HG03025 (cell line): ENCODE results near the gene GALNT16.

Source experiments
- ATAC-seq: cut with Tn5 transposase; IDR thresholded peaks from one replicate; pipeline ENCODE4 v1.9.1; 2021; ENCODE audit warnings: mild to moderate bottlenecking, moderate library complexity; ENCODE audit not compliant: unreplicated experiment, low FRiP score

Gene GALNT16

DNA sequence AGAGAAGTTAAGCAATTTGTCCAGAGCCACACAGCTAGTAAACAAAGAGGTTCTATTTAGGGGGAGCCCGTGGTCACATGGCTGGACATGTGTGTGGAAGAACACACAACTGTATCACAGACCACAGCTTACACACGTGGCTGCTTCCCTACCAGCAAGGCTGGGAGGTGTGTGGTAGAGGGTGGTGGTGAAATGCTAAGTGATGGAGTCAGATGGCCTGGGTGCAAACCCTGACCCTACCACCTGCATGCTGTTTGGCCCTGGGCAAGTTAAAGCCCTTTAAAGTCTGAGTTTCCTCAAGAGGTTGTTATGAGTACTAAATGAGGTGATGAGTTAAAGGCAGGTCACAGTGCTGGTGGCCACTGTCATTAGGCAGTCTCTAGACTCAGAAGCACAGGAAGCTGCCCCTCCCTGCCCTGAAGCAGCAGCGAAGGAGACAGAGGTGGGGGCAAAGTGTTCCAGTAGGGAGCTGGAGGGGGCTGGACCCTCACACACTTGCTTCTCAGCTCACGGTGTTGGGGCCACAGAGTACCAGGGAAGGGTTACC lies 73.9 kb downstream of the GALNT16 start:
- no peak for ATAC-seq

DNA sequence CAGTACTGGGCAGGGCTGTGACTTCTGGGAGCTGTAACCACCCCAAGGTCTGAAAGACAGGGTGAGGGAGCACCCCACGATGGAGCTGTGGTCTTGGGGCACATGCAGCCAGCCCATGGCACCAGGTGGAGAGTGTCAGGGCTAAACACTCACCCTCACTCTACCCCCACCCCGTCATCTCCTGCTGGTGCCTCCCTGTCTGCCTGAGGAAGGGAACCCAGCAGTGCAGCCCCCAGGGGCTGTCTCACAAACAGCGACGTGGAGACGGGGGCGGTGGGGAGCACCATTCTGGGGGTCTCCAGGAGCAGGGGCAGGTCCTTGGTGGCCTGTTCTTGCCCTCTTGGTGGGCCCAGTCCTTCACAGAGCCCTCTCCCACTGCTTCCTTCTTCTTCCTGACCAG lies 74.6 kb downstream of the GALNT16 start:
- no peak for ATAC-seq

DNA sequence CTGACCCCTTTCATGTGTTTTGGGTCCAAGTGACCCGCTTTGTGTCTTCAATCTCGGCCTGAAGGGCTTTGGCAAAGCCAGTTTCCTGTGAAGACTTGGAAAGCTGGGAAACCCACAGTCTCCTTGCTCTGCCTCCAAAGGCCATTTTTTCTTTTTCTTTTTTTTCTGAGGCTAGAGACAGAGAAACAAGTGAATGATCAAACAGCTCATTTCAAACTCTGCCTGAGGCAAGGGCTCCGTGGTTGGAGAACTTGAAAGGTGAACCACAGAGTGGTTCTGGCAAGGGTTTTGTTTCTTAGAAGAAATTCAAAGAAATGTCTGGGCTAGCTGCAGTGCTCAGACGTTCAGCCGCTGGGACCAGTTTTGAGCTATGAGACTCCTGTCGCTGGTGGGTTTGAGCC lies 75.4 kb downstream of the GALNT16 start:
- no peak for ATAC-seq

DNA sequence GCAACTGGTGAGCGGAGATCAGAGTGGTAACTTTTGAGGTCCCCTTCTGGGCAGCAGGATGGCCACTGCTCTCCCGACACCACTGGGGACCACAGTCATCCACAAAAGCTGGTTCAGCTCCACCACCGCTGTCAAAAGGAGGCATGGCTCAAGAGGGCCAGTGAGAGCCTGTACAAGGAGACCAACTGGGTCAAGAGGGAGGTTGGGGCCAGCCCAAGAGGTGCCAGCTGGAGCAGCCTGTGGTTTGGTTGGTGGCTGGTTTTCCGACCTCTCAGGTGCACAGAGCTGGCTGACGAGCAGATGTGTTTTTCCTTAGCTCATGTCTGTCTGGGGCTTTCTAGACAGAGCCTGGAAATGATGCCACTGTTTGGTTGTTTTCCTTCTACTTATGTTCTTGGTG lies 78.0 kb downstream of the GALNT16 start:
- no peak for ATAC-seq

DNA sequence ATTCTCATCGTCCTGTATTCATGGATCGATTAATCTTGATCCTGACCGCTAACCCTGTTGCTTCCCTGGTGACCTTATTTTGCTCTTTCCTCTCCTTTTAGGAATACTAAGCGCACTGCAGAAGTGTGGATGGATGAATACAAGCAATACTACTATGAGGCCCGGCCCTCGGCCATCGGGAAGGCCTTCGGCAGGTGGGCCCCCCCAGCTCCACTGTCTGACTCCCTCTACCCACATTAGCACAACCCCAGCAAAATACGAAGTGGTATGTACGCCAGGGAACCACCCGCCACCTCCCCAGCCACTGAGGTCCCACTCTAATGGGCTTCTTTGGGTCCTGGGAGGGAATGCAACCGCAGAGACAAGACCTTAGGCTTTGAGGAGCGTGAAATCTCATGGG lies 79.5 kb downstream of the GALNT16 start:
- ATAC-seq, result no peak

DNA sequence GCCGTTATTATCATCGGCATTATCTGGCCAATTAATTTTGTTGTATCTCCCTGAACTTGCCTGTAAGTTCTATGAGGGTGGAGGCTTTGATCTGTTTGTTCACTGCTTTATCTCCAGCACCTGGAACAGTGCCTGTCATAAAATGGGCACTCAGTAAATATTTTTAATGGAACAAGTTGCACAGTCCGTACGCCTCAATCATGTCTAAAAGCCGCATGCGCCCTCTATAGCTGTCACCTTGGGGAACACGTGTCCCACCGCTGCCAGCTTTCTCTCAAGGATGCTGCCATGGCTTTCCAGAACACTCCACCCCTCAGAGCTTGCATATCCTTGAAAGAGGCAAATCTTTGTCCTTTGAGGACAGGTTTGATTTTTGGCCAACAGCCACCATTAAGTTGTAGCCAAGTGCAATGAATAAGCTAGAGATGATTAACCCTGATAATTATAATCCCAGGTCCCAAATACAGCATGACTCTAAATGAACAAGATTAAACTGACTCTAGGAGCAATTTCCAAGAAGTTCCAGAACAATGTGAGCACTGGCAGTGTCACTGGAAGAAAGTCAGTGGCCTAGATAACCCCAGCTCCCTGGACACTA lies 83.1 kb downstream of the GALNT16 start:
- no peak for ATAC-seq

DNA sequence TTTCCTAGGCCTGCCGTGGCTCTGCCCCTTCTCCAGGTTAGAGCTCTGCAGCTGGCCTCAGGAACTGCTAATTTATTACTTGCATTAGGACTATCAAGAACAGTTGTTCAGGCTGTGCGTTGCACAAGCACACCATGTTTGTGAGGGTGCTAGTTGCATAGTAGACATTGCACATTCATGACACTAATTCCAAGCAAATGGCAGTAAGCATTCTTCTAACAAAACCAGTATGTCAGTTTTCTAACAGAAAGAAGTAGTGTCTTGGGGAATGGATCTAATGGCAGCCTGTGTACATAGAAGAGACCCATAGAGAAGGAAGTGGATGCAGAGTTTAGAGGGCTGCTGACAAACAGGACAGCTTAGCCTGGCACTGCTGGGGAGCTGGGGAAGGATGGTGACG lies 84.2 kb downstream of the GALNT16 start:
- ATAC-seq, result no peak

DNA sequence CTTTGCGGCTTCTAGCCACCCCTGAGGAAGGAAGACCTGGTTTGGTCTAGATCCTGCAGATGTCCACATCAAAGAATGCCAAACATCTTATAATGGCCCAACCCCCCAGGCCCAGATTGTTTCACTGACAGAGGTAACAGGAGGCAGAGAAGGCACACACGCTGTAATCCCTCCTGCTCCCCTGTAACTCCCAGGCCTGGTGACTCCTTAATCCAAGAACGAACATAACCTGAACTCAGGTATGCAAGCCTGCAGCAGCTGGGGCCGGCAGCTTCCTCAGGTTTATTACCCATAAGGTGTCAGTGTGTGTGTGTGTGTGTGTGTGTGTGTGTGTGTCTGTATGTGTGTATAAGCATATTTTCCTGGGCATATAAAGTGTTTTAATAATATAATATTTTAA lies 85.4 kb downstream of the GALNT16 start:
- ATAC-seq, result no peak

DNA sequence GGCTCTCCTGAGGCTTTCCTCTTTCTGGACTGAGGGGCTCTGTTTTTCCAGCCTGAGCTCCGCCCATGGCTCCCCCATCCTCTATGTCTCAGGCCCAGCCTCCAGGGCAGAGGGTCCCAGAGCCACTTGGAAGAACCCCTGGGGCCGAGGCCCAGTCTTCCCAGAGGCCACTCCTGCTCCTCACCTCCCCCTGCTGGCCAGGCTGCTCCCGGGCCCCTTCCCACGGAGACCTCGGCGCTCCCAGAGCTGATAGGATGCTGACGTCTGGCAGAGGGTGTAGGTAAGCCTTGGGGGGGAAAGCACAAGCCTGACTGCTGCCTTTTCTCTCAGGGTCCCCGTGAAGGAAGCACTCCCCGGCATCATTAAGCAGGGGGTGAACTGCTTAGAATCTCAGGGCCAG lies 86.8 kb downstream of the GALNT16 start:
- ATAC-seq, result no peak

DNA sequence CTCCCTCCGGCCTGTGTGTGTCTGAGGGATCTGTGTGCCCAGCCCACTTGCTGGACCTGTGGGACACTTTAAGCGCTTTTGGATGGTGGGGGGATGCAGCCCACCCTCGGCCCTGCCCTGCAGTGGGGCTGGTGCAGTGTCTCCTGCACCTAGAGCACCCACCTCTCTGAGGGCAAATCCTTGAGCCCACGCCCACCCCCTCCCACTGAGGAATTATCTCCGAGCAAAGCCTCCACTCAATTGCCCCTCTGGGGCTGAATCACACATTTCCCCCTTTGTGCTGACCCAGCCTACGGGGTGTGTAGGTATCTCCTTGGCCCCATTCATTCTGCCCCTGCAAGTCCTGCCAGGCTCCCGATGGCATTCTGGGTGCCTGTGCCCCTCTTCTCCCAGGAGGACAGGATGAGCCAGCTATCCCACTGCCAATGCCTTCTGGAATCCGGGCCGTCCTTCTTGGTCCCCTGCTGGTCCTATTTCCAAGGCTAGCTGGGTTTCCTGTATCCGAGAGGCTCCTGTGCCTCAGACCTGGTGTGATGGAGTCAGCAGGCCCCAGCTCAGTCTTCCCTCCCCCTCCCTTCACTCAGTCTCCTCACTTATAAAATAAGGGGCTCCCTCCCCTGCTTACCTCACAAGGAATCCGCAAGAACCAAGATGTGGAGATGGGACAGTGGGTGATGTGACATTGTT lies 89.3 kb downstream of the GALNT16 start:
- ATAC-seq, result no peak

DNA sequence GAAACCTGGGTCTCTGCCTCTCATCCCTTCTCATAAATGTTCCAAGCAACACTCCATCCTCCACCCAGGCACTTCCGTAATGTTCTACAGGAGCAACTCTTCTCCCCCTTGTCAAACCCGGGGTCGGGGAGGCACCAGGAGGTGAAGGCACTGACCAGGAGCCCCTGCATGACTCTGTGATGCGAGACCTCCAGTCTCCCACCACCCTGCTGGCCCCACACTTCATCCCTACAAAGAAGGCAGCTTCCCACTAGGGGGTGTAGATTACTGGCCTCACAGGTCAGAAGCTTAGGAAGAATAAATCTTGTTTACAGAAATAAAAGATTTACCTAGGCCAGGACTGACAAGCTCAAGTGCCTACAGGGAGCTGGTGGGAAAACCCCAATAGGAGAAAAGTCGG lies 90.9 kb downstream of the GALNT16 start:
- ATAC-seq, result no peak

DNA sequence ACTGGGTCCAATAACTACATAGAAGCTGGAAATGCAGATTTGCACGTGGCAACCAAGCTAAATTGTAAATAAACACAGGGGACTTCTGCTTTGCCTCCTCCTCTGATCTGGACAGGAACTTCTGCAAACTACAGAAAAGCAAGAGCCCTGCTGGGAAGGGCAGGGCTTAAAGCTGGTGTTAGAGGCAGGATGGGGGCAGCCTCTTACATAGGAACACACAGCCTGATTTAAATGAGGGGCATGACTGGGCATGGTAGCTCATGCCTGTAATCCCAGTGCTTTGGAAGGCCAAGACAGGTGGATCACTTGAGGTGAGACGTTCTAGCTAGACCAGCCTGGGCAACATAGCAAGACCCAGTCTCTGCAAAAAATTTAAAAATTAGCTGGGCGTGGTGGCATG lies 91.4 kb downstream of the GALNT16 start:
- ATAC-seq, result no peak

DNA sequence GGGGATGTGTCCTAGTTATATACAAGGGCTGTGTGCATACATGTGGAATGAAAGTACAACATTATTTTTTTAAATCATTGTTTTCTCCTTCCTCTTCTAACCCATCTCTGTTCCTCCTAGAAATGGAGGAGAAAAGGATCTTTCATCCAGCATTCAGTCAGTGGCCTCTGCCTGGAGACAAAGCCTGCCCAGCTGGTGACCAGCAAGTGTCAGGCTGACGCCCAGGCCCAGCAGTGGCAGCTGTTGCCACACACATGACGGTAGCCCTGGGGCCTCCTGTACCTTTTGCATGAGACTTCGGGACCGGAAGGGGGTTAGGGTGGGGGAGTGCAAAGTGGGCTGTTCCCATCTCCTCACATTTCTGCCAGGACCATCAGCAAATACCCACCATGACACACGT lies 92.0 kb downstream of the GALNT16 start:
- ATAC-seq, result no peak

DNA sequence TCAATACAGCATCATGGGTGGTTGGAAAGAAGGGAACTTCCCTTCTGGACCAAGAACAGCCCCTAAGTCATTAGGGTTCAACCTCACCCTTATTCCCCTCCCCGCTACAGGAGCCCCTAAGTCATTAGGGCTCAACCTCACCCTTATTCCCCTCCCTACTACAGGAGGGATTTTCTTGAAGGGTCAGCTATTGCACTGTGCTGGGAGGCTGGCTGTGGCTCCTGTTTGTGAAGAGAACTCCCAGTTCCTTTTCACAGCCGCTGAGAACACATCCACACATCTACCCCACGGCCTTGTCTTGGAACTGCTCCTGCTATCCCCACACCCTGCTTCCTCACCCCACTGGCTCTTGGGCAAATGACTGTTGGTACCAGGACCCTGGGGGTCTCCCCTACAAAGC lies 93.2 kb downstream of the GALNT16 start:
- no peak for ATAC-seq

DNA sequence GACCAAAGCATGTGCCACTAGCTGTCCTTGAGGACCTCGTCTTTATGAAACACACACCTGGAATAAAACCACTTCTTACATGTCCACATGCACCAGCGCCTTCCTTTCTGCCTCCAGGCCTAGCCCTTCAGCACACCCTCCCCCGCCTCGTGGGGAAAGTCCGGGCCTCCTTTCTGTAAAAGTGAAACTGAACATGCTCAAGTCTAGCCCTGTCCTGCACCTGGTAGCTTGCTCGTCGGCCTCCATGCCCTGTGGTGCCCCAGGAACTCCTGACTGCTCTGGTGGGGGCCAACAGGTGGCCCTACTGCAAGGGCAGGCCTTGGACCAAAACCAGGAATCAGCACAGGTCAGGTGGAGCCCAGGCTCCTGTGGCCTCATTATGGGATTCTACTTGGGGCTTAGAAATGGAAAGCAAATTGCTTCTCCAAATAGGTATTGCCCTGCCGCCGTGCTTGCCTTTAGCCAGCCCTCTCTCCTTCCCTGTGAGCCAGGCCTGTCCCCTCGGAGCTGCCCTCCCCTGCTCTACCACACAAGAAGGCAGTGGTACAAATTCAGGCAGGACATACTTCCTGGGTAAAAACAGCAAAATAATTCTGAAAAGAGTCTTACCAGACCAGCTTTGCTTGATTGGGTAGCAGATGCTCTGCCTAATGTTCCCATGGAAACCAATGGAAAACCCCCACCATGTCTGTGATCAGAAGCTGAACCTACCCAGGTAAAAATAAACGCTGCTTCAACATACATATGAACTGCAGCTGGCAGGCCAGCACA lies 94.6 kb downstream of the GALNT16 start:
- peak; percentile 94 for ATAC-seq

DNA sequence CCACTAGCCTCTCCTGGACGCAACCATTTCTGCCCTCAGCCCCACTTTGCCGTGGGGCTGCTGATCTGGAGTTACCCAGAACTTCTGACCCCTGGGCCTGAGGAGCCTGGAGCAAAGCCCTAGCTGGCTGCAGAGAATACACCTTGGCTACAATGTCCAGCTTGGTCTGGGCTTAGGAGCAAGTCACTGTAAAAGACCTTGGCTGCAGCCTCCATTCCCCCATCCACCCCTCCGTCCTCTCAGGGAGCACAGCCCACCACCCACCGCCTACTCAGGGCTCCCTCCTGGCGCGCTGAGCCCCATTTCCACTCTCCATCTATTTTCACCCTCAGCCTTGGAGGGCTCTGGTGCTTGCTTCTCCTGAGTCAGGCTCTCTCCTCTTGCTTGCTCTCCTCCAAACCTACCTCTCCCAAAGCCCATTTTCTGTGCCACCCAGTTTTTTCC lies 95.2 kb downstream of the GALNT16 start:
- ATAC-seq, result no peak

DNA sequence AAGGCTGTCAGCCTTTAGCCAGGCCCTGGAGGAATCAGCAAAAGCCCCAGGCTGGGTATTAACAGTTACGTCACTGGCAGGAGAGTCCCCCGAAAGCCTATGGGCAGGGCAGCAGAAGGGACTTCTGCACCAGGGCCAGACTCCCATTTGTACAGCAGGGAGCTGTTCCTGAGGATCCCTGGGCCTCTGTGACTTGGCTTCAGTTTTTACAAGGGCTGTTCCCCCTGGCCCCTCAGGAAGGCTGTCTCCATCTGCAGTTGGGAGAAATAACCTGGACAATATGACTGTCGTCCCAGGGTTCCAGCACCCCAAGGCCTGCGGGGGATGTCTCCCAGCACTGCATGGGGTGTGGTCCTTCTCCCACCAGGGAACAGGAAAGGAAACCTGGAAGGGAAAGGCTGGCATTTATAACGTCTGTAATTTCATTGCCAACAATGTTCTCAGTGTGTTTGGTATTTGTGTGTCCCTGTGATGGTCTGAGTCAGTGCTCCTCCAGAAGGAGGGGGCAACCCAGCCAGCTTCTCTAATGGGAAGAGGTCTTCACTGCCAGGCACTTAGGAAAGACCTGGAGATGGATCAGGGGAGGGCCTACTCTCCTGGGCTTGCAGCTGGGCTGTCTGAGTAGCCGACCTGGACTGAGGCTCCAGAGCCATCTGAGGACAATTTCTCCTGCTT lies 95.8 kb downstream of the GALNT16 start:
- no peak for ATAC-seq

DNA sequence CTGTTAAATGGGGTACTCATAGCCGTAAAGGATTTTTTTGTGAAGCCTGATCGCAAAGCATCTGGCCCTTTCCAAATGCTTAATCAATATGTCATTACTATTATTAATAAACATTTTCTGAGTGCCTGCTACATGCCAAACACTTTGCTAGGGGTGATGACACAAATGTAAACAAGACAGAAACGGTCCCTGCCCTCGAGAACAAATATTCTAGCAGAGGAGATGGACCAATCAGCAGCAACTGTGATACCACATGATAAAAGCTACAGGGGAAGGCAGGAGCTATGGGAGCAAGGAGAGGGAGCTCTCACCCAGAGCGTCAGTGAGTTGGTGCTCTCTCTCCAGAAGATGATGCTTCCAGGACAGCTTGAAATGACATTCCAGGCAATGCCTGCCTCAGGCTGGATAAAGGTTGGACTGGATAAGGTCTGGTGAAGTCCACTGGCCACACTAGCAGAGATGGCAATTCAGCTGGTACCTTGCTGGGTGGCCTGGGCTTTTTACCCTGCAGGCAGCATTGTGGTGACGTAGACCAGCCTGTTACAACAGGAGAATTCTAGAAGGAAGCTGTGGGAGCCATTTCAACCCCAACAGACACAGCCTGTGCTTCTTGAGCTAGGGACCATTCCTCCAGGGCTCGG lies 97.1 kb downstream of the GALNT16 start:
- no peak for ATAC-seq

DNA sequence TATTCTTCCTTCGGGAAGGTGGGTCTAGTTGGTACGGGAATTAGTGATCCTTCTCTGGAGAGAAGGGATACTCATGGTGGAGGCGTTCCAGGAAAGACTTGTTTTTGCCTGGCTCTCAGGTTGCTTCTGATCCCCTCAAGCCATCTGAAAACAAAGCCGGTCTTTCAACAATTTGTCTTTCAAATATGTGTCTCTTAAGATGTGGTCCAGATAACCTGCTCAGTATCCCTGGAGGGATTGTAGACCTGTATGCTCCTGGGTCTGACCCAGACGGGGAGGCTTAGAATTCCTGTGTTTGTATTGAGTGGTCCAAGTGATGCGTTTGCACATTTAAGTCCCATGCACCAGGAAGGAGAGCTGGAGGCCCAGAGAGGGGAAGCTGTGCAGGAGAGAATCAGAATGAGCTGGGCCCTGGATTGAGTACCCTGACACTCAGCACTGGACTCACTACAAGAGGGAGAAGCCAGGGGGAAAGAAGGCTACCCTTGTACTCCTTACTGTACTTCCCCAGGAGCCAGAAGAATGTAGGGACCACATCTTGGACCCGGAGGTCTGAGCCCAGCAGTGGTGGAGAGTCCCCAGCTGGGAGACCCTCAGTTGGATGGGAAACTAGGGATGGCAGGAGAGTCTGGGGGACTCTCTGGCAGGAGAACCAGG lies 97.7 kb downstream of the GALNT16 start:
- ATAC-seq, result no peak
